ENCODE data around the gene MT1H. TPM values are rescaled to one million over a fixed set of nuclear protein-coding genes. Genes with fewer than 3 reads are reported as not detected.

Gene MT1H
- polyA plus RNA-seq = not detected in 2 replicates

GRCh38 chr16:56669005-56669839 lies at the start of gene MT1H:
TSS of gene MT1H (plus strand) at chr16:56669814. CDS start at chr16:56669885, 71 bp downstream.

GRCh38 chr16:56625140-56625942 lies 44.3 kb upstream of the MT1H start, which contains the start of gene MT1E:
TSS of gene MT1E (plus strand) at chr16:56625781. CDS start at chr16:56625852, 71 bp downstream.

GRCh38 chr16:56632156-56632847 lies 37.3 kb upstream of the MT1H start, which contains the start of gene MT1M:
TSS of gene MT1M (plus strand) at chr16:56632659. CDS start at chr16:56632732, 73 bp downstream.

GRCh38 chr16:56637814-56638750 lies 31.5 kb upstream of the MT1H start, which contains the start of gene MT1A:
TSS of gene MT1A (plus strand) at chr16:56638666. CDS start at chr16:56638739, 73 bp downstream.

GRCh38 chr16:56651586-56651985 lies 18.0 kb upstream of the MT1H start, which contains the start of gene MT1B:
TSS of gene MT1B (plus strand) at chr16:56651886. CDS start at chr16:56651954, 68 bp downstream.

GRCh38 chr16:56657555-56658326 lies 11.9 kb upstream of the MT1H start, which contains the start of gene MT1F:
TSS of gene MT1F (plus strand) at chr16:56657959. CDS start at chr16:56658059, 100 bp downstream.

GRCh38 chr16:56667581-56668571 lies 1.7 kb upstream of the MT1H start, which contains the start of gene MT1G:
TSS of gene MT1G (minus strand) at chr16:56668065. CDS start at chr16:56667993, 72 bp downstream.

GRCh38 chr16:56681939-56682702 lies 12.5 kb downstream of the MT1H start, which contains the start of gene MT1X:
TSS of gene MT1X (plus strand) at chr16:56682470. CDS start at chr16:56682541, 71 bp downstream.

Other genes with a start within 250 kb of the MT1H start
- 42.6 and 42.7 TPM in 2 replicates for gene AMFR, start 244.3 kb upstream of the MT1H start, polyA plus RNA-seq
- 37.6 and 46.9 TPM in 2 replicates for gene NUDT21, start 218.5 kb upstream of the MT1H start, polyA plus RNA-seq
- 12.3 and 25.2 TPM in 2 replicates for gene OGFOD1, start 218.3 kb upstream of the MT1H start, polyA plus RNA-seq
- 36.6 and 49.7 TPM in 2 replicates for gene BBS2, start 149.8 kb upstream of the MT1H start, polyA plus RNA-seq
- not detected in 2 replicates for gene MT4, start 104.7 kb upstream of the MT1H start, polyA plus RNA-seq
- gene MT3, start 80.3 kb upstream of the MT1H start, polyA plus RNA-seq = 349 and 352 TPM in 2 replicates
- gene MT2A, start 61.2 kb upstream of the MT1H start, polyA plus RNA-seq = 58.8 and 63.5 TPM in 2 replicates
- gene MT1E, start 44.0 kb upstream of the MT1H start, polyA plus RNA-seq = 34.2 and 49.3 TPM in 2 replicates
- 3.7 and 6.7 TPM in 2 replicates for gene MT1M, start 37.2 kb upstream of the MT1H start, polyA plus RNA-seq
- 3.5 TPM in 1 of 2 replicates, not detected in the other for gene MT1A, start 31.1 kb upstream of the MT1H start, polyA plus RNA-seq
- gene MT1B, start 17.9 kb upstream of the MT1H start, polyA plus RNA-seq = not detected in 2 replicates
- gene MT1F, start 11.9 kb upstream of the MT1H start, polyA plus RNA-seq = 3.5 and 4.8 TPM in 2 replicates
- 8.2 and 9.3 TPM in 2 replicates for gene MT1G, start 1.7 kb upstream of the MT1H start, polyA plus RNA-seq
- 397 and 562 TPM in 2 replicates for gene MT1X, start 12.7 kb downstream of the MT1H start, polyA plus RNA-seq
- gene NUP93, start 60.3 kb downstream of the MT1H start, polyA plus RNA-seq = 395 and 529 TPM in 2 replicates
- 0.09 and 0.20 TPM in 2 replicates for gene SLC12A3, start 195.4 kb downstream of the MT1H start, polyA plus RNA-seq

Data from Purkinje cell (primary cell).